GM03348 (cell line): ENCODE results near the gene IP6K1.
"Not testable (repeated sequence)": the region's sequence is repeated elsewhere in the genome, so short reads cannot be mapped to it uniquely, and the experiment has no call there.

Experiments
- DNase-seq: peaks from one replicate; pipeline ENCODE4 v3.0.0; 2012; ENCODE audit warnings: low spot score

Gene IP6K1

DNA sequence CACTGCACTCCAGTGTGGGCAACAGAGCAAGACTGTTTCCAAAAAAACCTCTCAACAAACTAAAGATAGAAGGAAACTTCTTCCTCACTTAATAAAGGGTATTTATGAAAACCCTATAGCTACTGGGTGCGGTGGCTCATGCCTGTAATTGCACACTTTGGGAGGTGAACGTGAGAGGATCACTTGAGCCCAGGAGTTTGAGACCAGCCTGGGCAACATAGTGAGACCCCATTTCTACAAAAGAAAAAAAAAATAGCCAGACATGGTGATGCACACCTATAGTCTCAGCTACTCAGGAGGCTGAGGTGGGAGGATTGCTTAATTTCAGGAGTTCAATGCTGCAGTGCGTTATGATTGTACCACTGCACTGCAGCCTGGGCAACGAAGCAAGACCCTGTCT lies 22.4 kb downstream of the IP6K1 start:
- no peak for DNase-seq

GRCh38 chr3:49761661-49762060 lies 24.7 kb downstream of the IP6K1 start:
- DNase-seq = no peak

GRCh38 chr3:49759226-49759625 lies 27.1 kb downstream of the IP6K1 start:
- no peak for DNase-seq

DNA sequence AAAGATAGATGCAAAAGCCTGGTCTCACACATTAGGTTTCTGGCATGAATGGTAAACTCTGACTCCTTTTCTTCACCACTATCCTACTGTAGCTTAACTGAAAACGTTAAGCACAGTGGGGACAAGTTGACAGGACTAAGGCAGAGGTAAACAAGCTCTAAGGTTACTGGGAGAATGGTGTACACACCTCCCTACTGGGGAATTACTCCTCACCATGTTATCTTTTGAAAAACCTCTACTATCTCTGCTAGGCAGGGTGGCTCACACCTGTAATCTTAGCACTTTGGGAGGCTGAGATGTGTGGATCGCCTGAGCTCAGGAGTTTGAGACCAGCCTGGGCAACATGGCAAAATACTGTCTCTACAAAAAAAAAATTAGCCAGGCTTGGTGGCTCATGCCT lies 29.1 kb downstream of the IP6K1 start:
- DNase-seq = no peak

DNA sequence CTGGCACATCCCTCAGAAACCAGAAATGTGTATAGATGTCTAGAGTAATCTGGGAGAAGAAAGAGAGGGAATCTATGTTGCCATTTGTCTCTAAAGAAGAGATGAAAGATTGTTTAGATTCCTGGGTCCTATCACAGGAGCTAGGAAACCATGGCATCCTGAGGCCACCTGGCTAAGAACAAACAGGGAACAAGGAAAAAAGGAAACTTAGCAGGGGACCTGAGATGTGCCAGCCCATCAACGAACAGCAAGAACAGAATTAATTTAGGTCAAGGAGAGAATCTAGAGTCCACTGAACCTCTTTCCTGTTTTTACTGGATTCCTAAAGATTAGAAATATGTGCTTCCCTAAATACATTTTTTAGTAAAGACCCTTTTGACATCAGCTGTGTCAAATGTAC lies 30.3 kb downstream of the IP6K1 start:
- no peak for DNase-seq

GRCh38 chr3:49754536-49754935 lies 31.8 kb downstream of the IP6K1 start:
- DNase-seq = no peak

DNA sequence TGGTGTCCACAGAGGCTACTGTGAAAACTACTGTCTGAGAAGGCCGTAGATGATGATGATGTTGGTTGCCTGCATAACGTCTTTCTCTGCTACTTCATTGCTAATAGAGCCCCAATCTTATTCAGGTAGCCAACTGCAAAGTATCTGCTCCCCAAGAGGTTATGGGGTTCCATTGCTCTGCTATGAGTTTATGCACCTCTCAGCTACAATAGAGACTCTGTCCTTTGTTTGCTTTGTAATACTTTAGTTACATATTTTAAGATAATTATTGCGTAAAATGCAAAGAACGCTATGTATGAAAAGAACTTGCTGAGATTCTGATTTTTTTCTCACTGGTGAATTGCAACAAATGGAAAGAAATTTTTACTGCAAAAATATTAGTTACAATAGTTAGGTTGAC lies 34.8 kb downstream of the IP6K1 start:
- DNase-seq = no peak

- DNase-seq = no peak
Observed at GRCh38 chr3:49750056-49750455, 36.3 kb downstream of the IP6K1 start.

- DNase-seq = not testable (repeated sequence)
Observed at GRCh38 chr3:49748874-49749273, 37.5 kb downstream of the IP6K1 start.

DNA sequence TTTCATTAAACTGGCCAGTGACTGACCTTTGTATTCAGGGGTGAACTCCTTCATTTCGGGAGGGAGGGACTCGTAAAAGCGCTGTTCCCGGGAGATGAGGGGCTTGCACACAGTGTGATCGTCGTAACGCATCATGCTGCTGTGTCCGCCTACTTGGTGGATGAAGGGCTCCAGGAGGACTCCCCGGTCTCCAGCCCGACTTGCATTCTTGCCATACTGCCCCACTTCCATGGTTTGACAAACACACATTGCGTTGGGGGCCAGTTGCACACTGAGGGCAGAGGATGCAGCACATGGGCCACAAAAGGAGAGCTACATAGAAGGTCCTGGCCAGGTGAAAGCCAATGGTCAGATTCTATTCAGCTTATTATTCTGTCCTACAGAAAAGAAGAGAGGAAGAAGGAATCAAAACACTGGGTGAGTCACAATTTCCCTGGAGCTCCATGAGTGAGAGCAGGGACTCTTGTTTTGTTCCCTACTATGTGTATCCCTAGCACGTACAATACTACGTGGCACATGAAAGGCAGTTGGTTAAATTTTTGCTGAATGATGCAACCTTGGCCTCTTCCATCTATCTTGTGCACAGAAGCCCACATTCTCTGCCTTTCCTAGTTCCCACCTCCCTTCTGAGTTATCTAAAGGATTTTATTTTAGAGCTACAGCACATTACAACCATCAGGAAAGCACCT lies 38.4 kb downstream of the IP6K1 start:
- no peak for DNase-seq

GRCh38 chr3:49745986-49746385 lies 40.4 kb downstream of the IP6K1 start:
- DNase-seq = no peak

- no peak for DNase-seq
Observed at GRCh38 chr3:49740427-49740826, 45.9 kb downstream of the IP6K1 start.

- DNase-seq = no peak
Observed at GRCh38 chr3:49738067-49738713, 48.2 kb downstream of the IP6K1 start.

GRCh38 chr3:49734752-49735151 lies 51.6 kb downstream of the IP6K1 start:
- DNase-seq = no peak

DNA sequence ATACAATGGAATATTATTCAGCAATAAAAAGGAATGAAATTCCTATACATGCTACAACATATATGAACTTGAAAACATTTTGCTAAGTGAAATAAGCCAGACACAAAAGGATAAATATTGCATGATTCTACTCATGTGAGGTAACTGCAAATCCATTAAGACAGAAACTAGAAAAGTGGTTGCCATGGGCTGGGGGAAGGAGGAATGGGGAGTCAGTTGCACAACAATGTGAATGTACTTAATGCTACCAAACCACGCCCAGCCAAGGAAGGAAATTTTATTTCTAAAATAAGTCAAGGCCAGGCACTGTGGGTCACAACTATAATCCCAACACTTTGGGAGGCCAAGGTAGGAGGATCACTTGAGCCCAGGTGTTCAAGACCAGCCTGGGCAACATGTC lies 52.8 kb downstream of the IP6K1 start:
- DNase-seq = no peak

- no peak for DNase-seq
Observed at GRCh38 chr3:49732597-49732996, 53.7 kb downstream of the IP6K1 start.

GRCh38 chr3:49729966-49730609 lies 56.3 kb downstream of the IP6K1 start:
- no peak for DNase-seq

DNA sequence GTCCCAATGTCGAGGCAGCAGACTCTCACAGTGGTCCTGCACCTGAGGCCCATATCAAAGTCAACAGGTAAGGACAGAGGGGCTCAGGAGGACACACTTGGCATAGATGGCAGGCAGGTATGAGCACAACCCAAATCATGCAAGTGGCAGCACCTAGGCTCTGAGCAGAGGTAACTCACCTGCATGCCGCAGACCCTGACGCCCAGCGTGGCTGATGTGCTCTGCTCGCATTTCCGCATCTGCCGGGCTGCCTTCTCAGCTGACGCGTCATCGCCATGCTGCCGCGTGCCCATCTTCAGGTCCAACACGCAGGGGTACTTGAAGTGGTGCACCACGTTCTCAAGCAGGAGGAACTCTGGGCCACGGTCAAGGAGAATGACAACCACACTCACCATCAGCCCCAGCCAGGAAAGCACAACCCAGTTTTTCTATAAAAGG lies 58.4 kb downstream of the IP6K1 start:
- no peak for DNase-seq

GRCh38 chr3:49727154-49727923 lies 59.0 kb downstream of the IP6K1 start:
- DNase-seq = peak; percentile 2

- DNase-seq = no peak
Observed at GRCh38 chr3:49725906-49726681, 60.2 kb downstream of the IP6K1 start.

- no peak for DNase-seq
Observed at GRCh38 chr3:49724586-49724985, 61.8 kb downstream of the IP6K1 start.
